Mucosa of gallbladder (tissue), 1 donor: ENCODE measurements around the gene HOXA6. TPM values are rescaled to one million over a fixed set of nuclear protein-coding genes. Genes with fewer than 3 reads are reported as not detected.

Experiments
- DNase-seq: peaks from one replicate; pipeline ENCODE4 v3.0.0-alpha.2; 2020; ENCODE audit warnings: low spot score
- total RNA-seq: library from RNA; stranded (reverse); gene quantifications from one replicate; pipeline ENCODE4 v1.2.1, GENCODE V29; 2021
- donor health status: DM: no; HTN: no; CAD: no.

HOXA6 gene
- total RNA-seq, 1 donor from 2014 or later = 0.29 TPM

DNA sequence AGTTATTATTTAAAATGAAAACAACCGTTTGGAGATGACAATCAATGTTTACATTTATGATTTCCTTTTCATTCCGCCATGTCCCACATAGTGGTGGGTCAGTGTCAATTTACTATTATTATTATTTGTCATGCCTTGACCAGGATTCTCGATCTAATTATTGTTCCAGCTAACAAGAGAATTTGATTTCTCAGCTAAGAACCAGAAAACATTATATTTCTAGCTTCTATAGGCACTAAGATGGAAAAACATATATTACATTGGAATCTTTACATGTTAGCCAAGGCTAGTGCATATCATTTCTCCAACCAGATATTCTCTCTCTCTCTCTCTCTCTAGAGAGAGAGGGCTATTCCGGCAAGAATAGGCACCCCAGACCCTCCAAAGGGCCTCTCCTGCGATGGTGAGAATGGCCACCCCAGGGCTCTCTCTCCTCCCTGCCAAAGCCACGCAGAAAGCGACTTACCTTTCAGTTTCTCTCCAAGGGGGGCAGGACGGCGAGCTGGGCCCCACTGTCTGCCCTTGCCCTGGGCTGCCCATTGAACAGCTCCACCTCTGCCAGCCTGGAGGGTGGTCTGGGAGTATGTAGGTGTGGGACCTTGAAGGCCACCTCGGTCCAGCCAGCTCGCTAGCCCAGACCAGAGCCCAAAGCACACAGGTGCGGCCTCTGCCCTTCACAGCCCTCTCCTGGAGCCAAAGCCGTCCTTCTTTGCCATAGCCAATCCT lies 2.4 kb upstream of the HOXA6 start:
- no peak for DNase-seq

DNA sequence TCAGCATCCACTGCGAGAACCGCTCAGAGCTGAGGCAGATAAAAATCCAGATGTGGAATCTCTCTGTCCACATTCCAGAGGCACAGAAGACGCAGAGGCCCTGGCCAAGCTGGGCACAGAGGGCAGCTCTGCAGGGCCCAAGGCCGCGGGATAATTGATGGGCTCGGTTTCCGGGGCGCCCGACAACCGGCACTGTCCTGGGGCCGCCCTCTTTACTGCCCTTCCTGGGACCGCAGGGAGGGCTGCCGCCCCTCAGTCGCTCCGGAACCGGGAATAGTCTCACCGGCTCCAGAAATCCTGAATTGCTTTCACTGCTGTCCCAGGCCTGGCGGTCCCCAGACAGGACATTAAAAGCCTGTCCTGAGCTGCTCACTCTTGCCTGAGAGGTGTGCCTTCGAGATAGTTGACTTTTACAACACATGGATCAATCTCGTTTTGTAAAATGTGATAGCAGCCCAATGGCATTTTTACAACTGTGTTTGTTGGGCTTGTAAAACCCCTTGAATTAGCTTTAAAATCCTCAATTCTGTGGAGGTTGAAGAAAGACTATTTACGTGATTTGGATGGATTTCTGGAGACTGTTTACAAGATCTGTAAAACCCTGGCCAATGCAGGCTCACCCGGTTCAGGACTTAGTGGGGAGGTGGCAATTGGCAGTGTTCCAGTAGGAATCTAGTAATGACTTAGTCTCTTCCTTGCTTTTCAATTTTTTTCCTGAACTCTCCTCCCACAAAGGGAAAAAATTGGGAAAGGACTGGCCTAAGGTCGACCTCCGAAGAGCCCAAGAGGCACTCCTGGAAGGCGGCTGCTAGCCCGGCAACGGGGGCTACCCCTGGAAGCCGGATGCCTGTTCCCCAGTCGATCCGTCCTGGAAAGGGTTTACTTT lies 1.4 kb upstream of the HOXA6 start:
- no peak for DNase-seq

GRCh38 chr7:27148031-27148755 lies 619 bp upstream of the HOXA6 start:
- DNase-seq = no peak

- no peak for DNase-seq
These were observed 929 bp downstream of the HOXA6 start for GRCh38 chr7:27146491-27147198.

DNA sequence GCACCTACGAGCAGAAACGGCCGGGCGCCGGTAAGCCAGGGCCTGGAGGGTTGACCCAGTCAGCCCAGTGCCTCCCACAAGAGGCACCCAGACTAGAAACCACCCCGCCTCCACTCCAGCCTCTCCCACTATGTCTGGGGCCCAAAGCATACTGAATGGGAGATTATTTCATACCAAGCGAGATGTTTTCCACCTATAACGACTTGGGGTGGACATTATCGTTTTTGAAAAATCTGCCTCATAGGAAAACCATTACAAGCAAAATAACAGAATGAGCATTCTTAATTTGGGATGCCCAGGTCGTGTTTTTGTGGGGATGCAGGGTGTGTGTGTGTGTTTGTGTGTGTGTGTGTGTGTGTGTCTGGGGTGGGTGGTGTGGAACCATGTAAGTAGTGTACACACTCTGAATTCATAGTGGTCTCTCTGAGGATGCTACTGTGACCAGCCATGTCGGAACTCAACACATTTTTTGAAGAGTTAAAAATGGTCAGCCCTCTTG lies 1.6 kb downstream of the HOXA6 start:
- DNase-seq = no peak

GRCh38 chr7:27145165-27145913 lies 2.2 kb downstream of the HOXA6 start:
- no peak for DNase-seq

DNA sequence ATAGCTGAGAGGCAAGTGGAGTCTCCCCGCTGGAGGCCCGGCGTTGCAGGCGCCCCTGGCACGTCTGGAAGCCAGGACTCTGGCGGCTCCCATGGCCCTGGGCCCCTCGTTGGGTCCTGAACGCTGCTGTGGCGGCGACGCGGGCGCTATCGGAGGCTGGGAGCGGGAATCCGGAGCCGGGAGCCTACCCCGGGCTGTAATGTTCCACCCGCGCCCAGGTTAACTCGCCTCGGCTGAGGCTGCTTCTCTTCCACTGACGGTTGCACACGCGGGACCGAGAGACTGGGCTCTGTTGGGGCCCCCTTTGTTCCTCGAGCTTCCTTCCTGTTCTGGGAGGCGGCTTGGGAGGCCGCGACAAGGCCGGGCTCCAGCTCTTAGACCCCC lies 2.8 kb downstream of the HOXA6 start:
- no peak for DNase-seq

DNA sequence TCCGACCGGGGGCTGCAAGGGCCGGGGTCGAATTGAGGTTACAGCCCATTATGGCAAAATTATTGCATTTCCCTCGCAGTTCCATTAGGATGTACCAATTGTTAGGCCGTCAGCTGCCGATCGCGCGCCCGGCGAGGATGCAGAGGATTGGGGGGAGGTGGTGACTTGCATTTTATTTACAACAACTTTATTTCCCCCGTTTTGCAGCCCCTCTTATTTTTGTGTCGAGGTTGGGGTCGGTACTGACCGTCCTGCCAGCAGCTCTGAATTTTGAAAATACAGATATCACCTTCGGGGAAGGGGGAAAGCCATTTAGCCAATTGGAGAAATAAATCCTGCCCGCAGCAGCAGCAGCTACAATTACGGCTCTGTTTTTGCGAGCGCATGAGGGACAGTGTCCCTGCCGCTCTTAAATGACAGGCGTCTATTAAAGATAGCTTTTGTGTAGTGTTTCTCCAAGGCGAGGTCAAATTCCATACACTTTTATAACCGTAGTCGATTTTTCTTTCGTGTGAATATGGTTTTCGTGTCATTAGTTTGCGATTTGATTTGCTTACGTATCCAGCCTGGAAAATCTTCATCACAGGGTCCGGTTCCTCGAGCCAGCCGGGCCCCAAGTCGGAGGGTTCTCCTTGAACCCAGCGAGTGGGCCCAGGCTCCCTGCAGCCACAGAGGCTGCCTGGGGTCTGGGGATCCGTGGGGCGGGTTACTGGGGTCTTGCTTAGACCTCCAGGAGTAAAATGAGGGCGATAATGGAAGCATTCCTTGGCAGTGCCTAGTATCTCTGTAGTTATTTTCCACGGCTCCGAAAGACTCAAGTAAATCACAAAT lies 3.4 kb downstream of the HOXA6 start:
- no peak for DNase-seq

- no peak for DNase-seq
These were observed 4.3 kb downstream of the HOXA6 start, which contains the start of gene HOXA5 for GRCh38 chr7:27143023-27143949. TSS of gene HOXA5 (minus strand) at chr7:27143681. CDS start at chr7:27143607, 74 bp downstream.

DNA sequence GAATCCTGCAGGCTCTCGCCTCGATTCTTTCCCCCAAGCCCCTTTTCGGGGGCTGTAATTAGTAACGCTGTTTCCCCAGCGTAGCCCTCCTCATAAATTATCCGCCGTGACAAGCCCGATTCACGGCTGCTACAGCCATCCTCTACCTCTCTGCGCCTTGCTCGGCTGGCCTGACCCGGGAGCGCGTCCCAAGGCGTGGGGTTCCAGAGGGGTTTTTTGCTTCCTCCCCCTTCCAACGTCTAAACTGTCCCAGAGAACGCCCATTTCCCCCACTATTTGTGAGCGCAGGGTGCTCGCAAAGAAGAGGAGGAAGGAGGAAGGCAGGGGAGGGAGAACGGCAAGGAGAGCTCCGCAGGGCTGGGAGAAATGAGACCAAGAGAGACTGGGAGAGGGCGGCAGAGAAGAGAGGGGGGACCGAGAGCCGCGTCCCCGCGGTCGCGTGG lies 5.0 kb downstream of the HOXA6 start:
- no peak for DNase-seq

DNA sequence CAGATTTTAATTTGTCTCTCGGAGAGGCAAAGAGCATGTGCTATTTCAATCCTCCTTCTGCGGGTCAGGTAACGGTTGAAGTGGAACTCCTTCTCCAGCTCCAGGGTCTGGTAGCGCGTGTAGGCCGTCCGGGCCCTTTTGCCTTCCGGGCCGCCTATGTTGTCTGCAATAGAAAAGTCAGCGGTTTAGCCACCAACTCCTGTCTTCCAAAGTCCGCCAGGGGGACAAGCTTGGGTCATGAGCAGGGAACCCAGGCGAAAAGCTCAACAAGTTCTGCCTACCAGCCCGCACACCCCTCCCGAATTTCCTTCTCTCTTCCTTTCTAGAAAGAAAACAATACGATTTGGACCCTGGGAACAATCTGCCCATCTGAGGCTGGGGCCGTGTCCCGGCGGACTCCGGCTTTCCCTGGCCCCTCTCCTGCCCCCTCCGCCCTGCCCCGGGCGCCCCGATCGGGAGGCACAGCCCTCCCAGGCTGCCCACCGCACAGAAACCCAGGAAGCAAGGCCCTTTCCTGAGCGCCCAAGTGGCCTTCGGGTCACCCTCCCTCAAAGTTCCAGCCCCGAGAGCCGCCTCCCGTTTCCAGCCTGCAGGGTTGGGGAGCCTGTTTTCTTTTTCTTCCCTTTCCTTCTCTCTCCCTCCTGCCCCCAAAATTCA lies 5.5 kb downstream of the HOXA6 start:
- DNase-seq = no peak

DNA sequence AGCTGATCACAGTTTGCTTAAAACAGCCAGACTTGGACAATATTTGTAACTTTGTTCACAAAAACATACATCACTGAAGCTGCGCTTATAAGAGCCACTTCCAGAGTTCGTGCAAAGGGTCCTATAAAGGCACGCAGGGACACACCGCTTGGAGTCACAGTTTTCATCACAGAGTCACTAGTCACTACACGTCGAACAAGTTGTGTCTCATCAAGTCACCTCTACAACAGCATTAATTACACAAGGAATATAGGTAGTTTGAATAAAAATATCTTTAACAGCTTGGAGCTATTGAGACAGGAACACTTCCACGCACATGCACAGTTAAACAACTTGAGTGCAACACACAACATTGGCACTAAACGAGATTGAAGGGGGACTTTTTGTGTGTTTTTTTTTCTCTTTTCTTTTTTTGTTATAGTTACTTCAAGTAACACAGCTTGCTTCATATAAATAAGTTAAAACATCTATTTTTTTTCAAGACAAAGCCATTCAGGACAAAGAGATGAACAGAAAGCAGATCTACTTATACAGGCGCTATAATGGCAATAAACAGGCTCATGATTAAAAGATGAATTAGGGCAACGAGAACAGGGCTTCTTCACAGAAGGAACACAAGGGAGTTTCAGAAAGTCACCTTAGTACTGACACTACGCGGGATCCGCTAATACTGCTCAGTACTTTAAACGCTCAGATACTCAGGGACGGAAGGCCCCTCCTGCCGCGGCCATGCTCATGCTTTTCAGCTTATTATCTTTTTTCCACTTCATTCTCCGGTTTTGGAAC lies 6.2 kb downstream of the HOXA6 start:
- no peak for DNase-seq

GRCh38 chr7:27140126-27140857 lies 7.3 kb downstream of the HOXA6 start:
- DNase-seq = no peak

GRCh38 chr7:27139334-27140125 lies 8.0 kb downstream of the HOXA6 start:
- DNase-seq = no peak

GRCh38 chr7:27138985-27139333 lies 8.6 kb downstream of the HOXA6 start:
- no peak for DNase-seq

GRCh38 chr7:27138472-27138871 lies 9.1 kb downstream of the HOXA6 start:
- DNase-seq = no peak
